Smooth muscle cell (in vitro differentiated cells): ENCODE data around the gene IER3IP1. TPM values are rescaled to one million over a fixed set of nuclear protein-coding genes. Genes with fewer than 3 reads are reported as not detected.

Source experiments
- DNase-seq: peaks from one replicate; lab custom pipeline; 2025; ENCODE audit not compliant: unreplicated experiment; lab: John Stamatoyannopoulos, UW
- H2AFZ ChIP-seq: fragments of 200-600 bp; sonication (generic); 2 replicates; pipeline ENCODE4 v1.6.0; 2016; ENCODE audit warnings: antibody characterized with exemption, low read depth, mild to moderate bottlenecking
- H3F3A ChIP-seq: fragments of 200-600 bp; sonication (generic); 2 replicates; pipeline ENCODE4 v1.6.0; 2017; ENCODE audit warnings: antibody characterized with exemption, low read depth
- H3K27ac ChIP-seq: fragments of 200-600 bp; sonication (generic); 2 replicates; pipeline ENCODE4 v1.5.1; 2016; ENCODE audit warnings: low read depth, mild to moderate bottlenecking
- H3K27me3 ChIP-seq: fragments of 200-600 bp; sonication (generic); 2 replicates; pipeline ENCODE4 v1.6.1; 2016; ENCODE audit warnings: low read depth, mild to moderate bottlenecking
- H3K36me3 ChIP-seq: fragments of 200-600 bp; sonication (generic); 2 replicates; pipeline ENCODE4 v1.5.1; 2016; ENCODE audit warnings: low read depth
- H3K4me1 ChIP-seq: fragments of 200-600 bp; sonication (generic); 2 replicates; pipeline ENCODE4 v1.5.1; 2016; ENCODE audit warnings: low read depth
- H3K4me2 ChIP-seq: fragments of 200-600 bp; sonication (generic); 2 replicates; pipeline ENCODE4 v1.6.0; 2016; ENCODE audit warnings: mild to moderate bottlenecking
- H3K4me3 ChIP-seq: fragments of 200-600 bp; sonication (generic); 2 replicates; pipeline ENCODE4 v1.5.1; 2016; ENCODE audit warnings: mild to moderate bottlenecking
- H3K79me2 ChIP-seq: fragments of 200-600 bp; sonication (generic); 2 replicates; pipeline ENCODE4 v1.6.0; 2016; ENCODE audit warnings: low read depth, mild to moderate bottlenecking
- H3K9ac ChIP-seq: fragments of 200-600 bp; sonication (generic); 2 replicates; pipeline ENCODE4 v1.6.0; 2016; ENCODE audit warnings: low read depth
- H3K9me3 ChIP-seq: fragments of 200-600 bp; sonication (generic); replicated peaks from 2 replicates; pipeline ENCODE4 v1.5.1; 2016; ENCODE audit warnings: low read depth
- H4K20me1 ChIP-seq: fragments of 200-600 bp; sonication (generic); 2 replicates; pipeline ENCODE4 v1.6.0; 2016; ENCODE audit warnings: low read depth
- WGBS: methylation state at CpG from one replicate; pipeline ENCODE4 v1.1.7; 2016; ENCODE audit warnings: low lambda C conversion rate; 5-methylcytosine and 5-hydroxymethylcytosine counted together
- polyA plus RNA-seq: library from polyadenylated mRNA; unstranded; fragments of >200 nt; fragmentation: Nextera tagmentation; extraction: Ambion mirVana; gene quantifications from 2 replicates; pipeline ENCODE4 v1.2.1, GENCODE V29; 2016
- small RNA-seq: library from RNA; depleted of rRNA; stranded (forward); fragments of <200 nt; gene quantifications from one replicate; pipeline ENCODE3, GENCODE V24; 2014
- total RNA-seq: library from RNA; depleted of rRNA; stranded (reverse); fragments of >200 nt; gene quantifications from 2 replicates; pipeline ENCODE4 v1.2.3, GENCODE V29; 2014
- TF ChIP-seq, protein P1 (sequence below): fragments of 200-600 bp; sonication (generic); IDR thresholded peaks from 2 replicates; pipeline ENCODE4 v1.5.1; 2017; ENCODE audit warnings: borderline replicate concordance, mild to moderate bottlenecking, antibody characterized with exemption; ENCODE audit not compliant: insufficient read depth, poor library complexity, severe bottlenecking

The IER3IP1 gene
- total and polyA plus RNA-seq, 2 experiments from 2014 or later = 35.8 to 39.9 TPM

DNA sequence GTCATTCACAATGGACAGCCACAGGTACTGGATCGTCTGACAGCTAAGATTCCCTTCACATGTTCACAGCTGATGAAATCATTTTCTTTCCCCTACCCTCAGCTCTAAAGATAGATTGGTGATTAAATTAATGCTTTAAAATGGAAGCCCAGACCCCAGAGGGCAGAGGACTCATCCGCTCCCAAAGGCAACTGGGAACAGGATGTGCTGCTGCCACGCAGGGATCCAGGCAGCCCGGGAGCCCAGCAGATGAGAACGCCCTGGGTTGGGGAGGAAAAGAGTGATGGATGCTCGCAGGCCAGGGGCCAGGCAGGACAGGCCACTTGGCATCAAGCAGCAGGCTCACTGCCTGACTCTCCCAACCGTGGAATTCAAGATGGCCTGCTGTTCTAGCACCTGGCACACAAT lies 67.2 kb downstream of the IER3IP1 start:
- H3K4me3 ChIP-seq = no peak overlapping the region
- no peaks in the 10 kb centered on the region for H3F3A ChIP-seq
- 93% methylated on average over 7 of the region's 7 CpGs for WGBS
- H3K27me3 ChIP-seq = no peaks in the 10 kb centered on the region
- DNase-seq = no peak
- H3K79me2 ChIP-seq = no peaks in the 10 kb centered on the region
- H3K36me3 ChIP-seq = peaks cover 8% of the 10 kb centered on the region
- H3K9me3 ChIP-seq = no peaks in the 10 kb centered on the region
- no peak overlapping the region for H3K27ac ChIP-seq
- no peak overlapping the region for H3K9ac ChIP-seq
- H3K4me1 ChIP-seq = peaks cover 54% of the 10 kb centered on the region
- no peak overlapping the region for H2AFZ ChIP-seq
- H3K4me2 ChIP-seq = no peak overlapping the region
- TF ChIP-seq, protein P1, sequence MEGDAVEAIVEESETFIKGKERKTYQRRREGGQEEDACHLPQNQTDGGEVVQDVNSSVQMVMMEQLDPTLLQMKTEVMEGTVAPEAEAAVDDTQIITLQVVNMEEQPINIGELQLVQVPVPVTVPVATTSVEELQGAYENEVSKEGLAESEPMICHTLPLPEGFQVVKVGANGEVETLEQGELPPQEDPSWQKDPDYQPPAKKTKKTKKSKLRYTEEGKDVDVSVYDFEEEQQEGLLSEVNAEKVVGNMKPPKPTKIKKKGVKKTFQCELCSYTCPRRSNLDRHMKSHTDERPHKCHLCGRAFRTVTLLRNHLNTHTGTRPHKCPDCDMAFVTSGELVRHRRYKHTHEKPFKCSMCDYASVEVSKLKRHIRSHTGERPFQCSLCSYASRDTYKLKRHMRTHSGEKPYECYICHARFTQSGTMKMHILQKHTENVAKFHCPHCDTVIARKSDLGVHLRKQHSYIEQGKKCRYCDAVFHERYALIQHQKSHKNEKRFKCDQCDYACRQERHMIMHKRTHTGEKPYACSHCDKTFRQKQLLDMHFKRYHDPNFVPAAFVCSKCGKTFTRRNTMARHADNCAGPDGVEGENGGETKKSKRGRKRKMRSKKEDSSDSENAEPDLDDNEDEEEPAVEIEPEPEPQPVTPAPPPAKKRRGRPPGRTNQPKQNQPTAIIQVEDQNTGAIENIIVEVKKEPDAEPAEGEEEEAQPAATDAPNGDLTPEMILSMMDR = no peak
- H4K20me1 ChIP-seq = no peaks in the 10 kb centered on the region

DNA sequence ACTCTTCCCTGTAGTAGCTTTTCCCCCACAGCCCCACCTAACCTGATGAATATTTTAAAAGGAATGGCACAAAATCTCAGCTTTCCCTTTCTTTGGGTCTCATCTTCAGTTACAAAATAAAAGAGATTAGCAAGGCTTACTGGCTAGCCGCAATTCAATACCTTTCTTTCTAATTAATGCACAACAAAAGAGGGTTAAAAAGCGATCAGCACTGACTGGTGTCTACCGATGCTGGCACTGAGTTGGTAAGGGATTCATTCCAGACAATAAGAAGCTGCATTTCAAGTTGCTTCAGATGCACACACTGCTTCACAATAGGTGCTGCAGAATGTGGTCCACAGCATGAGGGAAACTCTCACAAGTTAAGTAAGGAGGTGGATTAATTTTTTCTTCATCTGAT lies 67.8 kb downstream of the IER3IP1 start:
- Histone ChIP-seq H3K4me1 (peaks cover 48% of the 10 kb centered on the region), H3K9ac (no peak overlapping the region), H3K27me3 (no peaks in the 10 kb centered on the region), H3K4me2 (no peak overlapping the region), H3K9me3 (no peaks in the 10 kb centered on the region), H2AFZ (no peak overlapping the region), H4K20me1 (no peaks in the 10 kb centered on the region), H3K27ac (no peak overlapping the region), H3K36me3 (peaks cover 8% of the 10 kb centered on the region), H3K79me2 (no peaks in the 10 kb centered on the region), H3K4me3 (no peak overlapping the region), H3F3A (no peaks in the 10 kb centered on the region)
- TF ChIP-seq, protein P1 = no peak
- no peak for DNase-seq
- WGBS = 91% methylated on average over 3 of the region's 3 CpGs

Small RNA genes within 50 kb of the gene (small RNA-seq; reads per million reads assigned to genes)
- gene AC012254.4 = not detected

Other genes starting within 250 kb of the IER3IP1 start
- gene ELOA2, start 140.7 kb downstream of the IER3IP1 start, total RNA-seq = not detected in 2 replicates
- gene ELOA2, start 140.7 kb downstream of the IER3IP1 start, polyA plus RNA-seq = not detected in 2 replicates
- 9.9 and 20.6 TPM in 2 replicates for gene HDHD2, start 25.9 kb downstream of the IER3IP1 start, total RNA-seq
- 14.9 and 16.4 TPM in 2 replicates for gene HDHD2, start 25.9 kb downstream of the IER3IP1 start, polyA plus RNA-seq
- not detected in 2 replicates for gene SKOR2, start 75.3 kb upstream of the IER3IP1 start, total RNA-seq
- not detected in 2 replicates for gene SKOR2, start 75.3 kb upstream of the IER3IP1 start, polyA plus RNA-seq